ACHN (cell line): ENCODE data around the gene JAM2.

Source experiments
- DNase-seq: peaks from one replicate; pipeline ENCODE4 v3.0.0-alpha.2; 2015
- in situ Hi-C: cut with HindIII; loops from 2 replicates; pipeline ENCODE4 v1.10.0; 2017; ENCODE audit warnings: low sequenced_read_pairs, low pct_ligation_motif_present, low pct_unique_long_range_greater_than_20kb

The JAM2 gene

DNA sequence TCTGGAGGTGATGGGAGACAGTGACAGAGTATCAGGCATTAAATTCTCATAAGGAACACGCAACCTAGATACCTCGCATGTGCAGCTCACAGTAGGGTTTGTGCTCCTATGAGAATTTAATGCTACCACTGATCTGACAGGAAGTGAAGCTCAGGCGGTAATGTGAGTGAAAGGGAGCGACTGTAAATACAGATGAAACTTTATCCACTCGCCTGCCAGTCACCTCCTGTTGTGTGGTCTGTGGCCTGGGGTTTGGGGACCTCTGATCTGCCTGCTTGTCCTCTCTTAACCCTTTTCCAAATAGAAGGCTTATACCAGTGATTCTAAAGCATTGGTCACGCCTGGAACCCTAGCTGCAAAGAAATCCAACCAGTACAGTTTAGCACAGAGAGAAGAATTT is 111.0 kb downstream of the JAM2 start:
- in situ Hi-C loops, result no loop called here
- no peak for DNase-seq

DNA sequence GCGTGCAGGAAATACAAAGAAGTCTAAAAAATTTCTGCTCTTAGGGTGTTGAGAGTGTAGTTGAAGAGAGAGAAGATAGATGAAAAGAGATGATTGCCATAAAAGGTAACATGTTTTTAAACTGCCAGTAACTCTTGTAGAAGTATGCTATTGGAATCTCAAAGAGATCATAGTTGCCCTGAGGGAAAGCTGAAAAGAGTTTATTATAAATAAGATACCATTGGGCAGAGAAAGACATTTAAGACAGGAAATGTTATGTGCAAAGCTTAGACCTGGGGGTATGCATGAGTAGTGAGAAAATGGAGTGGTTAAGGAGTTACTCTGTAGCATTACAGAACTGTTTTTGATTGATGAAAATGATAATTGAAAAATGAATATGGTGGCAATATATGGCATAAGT is 113.4 kb downstream of the JAM2 start:
- in situ Hi-C loops, result no loop called here
- no peak for DNase-seq

DNA sequence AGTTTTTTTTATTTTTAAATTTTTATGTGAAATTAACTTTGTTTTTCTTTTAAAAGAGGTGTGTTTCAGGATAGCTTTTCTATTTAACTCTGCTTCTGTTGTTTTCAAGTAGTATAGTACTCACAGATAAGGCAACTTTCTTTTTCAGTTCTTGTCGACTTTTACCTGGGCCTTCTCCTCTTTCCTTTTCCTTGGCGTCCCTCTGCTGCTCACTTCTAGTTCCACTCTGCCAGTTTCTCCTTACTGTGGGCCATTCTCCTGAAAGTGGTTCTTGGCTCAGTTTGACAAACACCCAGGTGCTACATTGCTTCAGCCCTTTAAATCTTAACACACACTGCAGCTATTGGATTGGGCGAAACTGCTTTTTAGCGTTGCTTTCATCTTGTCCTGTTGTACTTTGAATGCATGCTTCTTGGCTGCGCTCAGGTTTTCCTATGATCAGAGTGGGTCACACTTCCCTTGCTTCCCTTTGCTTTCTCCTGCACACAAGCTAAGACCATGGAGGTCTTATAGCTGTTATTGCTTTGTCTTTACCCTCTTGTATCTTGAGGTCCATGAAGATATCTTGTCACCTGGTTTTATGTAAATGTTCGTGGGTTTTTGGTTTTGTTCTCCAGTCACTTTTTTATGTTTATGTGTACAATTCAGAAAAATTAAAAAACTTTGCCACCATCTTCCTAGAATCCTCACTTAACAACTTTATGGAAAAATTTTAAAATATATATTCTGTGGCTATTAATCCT is 117.3 kb downstream of the JAM2 start:
- in situ Hi-C loops, result no loop called here
- no peak for DNase-seq

DNA sequence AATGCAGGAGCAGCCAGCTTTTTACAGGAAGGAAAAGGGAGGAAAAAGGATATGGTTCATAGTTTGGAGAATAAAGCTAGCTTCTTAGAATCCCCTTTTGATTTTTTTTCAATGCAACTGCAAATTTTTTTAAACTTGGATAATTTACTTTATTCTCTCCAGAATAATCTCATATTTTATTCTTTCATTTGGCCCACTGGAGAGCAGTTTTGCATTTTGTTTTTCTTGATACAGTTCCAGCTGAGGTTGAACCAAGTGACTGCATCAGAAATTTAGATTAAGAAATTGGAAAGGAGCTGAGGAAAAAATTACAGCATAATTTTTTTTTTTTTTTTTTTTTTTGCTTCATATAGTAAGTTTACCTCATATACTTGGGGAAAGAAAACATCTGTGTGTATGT is 118.5 kb downstream of the JAM2 start:
- in situ Hi-C loops, result no loop called here
- DNase-seq, result no peak

DNA sequence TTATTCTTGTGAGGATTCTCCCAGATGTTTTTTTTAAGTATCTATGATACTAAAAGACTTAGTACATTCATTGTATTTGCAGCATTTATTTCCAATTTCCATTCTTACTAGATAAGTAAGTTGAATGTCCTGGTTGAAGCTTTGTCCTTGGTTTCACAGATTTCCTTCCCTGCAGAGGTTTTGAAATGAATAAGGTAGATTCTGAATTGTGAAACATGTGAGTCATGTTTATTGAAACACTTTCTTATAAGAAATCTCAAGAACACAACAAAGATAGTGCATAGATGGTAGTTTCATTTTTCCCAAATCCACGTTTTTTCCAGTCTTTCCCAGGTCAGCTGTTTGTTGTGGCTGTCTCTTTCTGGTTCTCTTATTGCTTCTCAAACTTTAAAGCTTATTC is 120.5 kb downstream of the JAM2 start:
- DNase-seq, result no peak
- in situ Hi-C loops, result no loop called here

DNA sequence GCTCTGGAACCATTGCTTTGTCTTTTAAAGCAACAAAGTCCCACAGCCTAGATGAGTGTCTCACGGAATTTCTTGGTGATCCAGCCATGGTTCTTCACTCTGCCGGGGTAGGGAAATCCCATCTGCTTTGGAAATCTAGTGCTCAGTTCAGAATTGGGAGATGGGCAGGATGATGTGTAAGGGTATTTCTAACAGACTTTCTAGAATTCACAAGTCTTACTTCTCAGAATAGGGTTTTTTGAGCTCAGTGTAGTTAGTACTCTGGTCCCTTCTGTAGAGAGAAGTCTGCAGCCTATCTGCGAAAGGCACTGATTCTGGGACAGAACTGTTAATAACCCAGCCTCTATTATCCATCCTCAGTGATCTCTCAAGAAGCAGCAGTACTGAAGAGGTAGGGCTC is 121.0 kb downstream of the JAM2 start:
- in situ Hi-C loops, result no loop called here
- no peak for DNase-seq

DNA sequence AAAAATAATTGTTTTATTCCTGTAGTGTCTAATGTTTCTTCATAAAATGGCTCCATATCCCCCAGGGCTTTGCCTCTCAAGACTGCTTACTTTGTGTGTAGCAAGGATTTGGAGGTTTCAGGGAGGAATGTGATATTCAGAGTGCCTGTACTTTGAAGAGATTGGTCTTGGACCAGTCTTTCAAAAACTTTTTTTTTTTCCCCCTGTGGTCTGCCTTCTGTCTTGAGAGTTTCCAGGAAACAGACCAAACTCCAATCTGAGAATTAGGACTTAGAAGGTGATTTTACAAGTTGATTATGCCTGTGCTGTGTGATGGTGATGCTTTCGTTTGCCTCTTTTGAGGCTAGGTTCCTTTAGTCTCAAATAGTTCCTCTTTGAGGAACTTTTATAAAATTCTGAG is 121.6 kb downstream of the JAM2 start:
- in situ Hi-C loops, result no loop called here
- no peak for DNase-seq

DNA sequence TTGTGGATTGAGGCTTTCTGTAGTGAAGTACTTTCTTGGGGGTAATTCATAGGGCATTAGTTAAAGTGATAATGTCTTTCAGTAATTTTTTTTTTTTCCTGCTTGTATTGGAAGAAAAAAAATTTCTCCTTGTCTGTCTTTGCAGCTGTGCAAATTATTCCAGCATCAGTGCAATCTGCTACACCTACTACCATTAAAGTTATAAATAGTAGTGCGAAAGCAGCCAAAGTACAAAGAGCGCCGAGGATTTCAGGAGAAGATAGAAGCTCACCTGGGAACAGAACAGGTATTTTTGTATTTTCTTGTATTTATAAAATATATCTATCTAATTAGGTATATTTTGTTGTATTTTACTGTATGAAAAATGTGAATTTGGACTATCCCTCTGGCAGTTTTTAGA is 125.0 kb downstream of the JAM2 start:
- DNase-seq, result no peak
- in situ Hi-C loops, result no loop called here
